H1 (cell line): ENCODE data around the gene RNF215. TPM values are rescaled to one million over a fixed set of nuclear protein-coding genes. Genes with fewer than 3 reads are reported as not detected.

Experiments used
- CBX5 ChIP-seq: fragments of 300-800, 300-1000 bp; sonication (generic); IDR thresholded peaks from 2 replicates; pipeline ENCODE4 v1.7.1; 2016; ENCODE audit warnings: antibody characterized with exemption, low read length, low read depth
- CHD7 ChIP-seq: fragments of 300-600 bp; sonication (generic); IDR thresholded peaks from 2 replicates; pipeline ENCODE4 v1.7.1; 2012; ENCODE audit warnings: low read length, moderate library complexity, mild to moderate bottlenecking, inconsistent platforms; ENCODE audit not compliant: insufficient replicate concordance
- CTBP2 ChIP-seq: IDR thresholded peaks from 2 replicates; pipeline ENCODE4 v1.7.0; 2011; ENCODE audit warnings: borderline replicate concordance, mild to moderate bottlenecking, moderate library complexity, mixed read lengths, low read length; ENCODE audit not compliant: insufficient read depth, insufficient read length
- GABPA ChIP-seq: IDR thresholded peaks from 2 replicates; pipeline ENCODE4 v1.6.1; 2011; ENCODE audit warnings: mild to moderate bottlenecking, low read length, moderate library complexity, borderline replicate concordance; ENCODE audit not compliant: insufficient read depth
- KDM4A ChIP-seq: IDR thresholded peaks from one replicate; pipeline ENCODE4 v1.7.1; 2012; ENCODE audit warnings: low read depth, mild to moderate bottlenecking, moderate library complexity, low read length, inconsistent platforms; ENCODE audit not compliant: severe bottlenecking
- MAFK ChIP-seq: IDR thresholded peaks from 2 replicates; pipeline ENCODE4 v1.6.1; 2012; ENCODE audit warnings: low read depth, mild to moderate bottlenecking, improper control_type of control experiment, low read length
- POU5F1 ChIP-seq: IDR thresholded peaks from 2 replicates; pipeline ENCODE4 v1.6.1; 2011; ENCODE audit warnings: low read depth, mild to moderate bottlenecking, low read length, moderate library complexity
- SP1 ChIP-seq: IDR thresholded peaks from 2 replicates; pipeline ENCODE4 v1.6.1; 2011; ENCODE audit warnings: low read depth, low read length
- TCF12 ChIP-seq: IDR thresholded peaks from 2 replicates; pipeline ENCODE4 v1.6.1; 2011; ENCODE audit warnings: low read depth, mild to moderate bottlenecking, low read length
- YY1 ChIP-seq: IDR thresholded peaks from 2 replicates; pipeline ENCODE4 v1.6.1; 2011; ENCODE audit warnings: low read depth, mild to moderate bottlenecking, low read length
- polyA plus RNA-seq, 7 experiments: library from polyadenylated mRNA; depleted of rRNA in 3 of 7; stranded (reverse) in 5 of 7; unstranded in 2 of 7; fragments of >200 nt in 5 of 7; fragments of 200-250 nt in 2 of 7; gene quantifications; 1 replicate in 5 of 7; 2 replicates in 1 of 7; 4 replicates in 1 of 7; pipeline versions ENCODE4 v1.2.1 to v1.2.3, GENCODE V29; 2011 to 2013; ENCODE audit warnings: missing spikeins in 2 of 7, mixed read lengths in 2 of 7
- total RNA-seq: library from RNA; stranded (reverse); fragmentation: NEBNext Ultra II Directional; extraction: Animal tissue kit (Norgen Biotek cat#: 25700); gene quantifications from 2 replicates; pipeline ENCODE4 v1.2.1, GENCODE V29; 2021

Gene RNF215
- total and polyA plus RNA-seq, 2 of the 8 experiments (the other 6 are each of a cell fraction or from before 2014, with no cell fraction given) = 13.1 to 19.0 TPM

- TF ChIP-seq CTBP2 (no peak), CBX5 (no peak), POU5F1 (no peak), TCF12 (no peak), KDM4A (peak; percentile 97), SP1 (no peak), YY1 (peak; percentile 97), GABPA (peak; percentile 94), CHD7 (no peak), MAFK (no peak)
Observed at GRCh38 chr22:30356449-30357235, 30.6 kb downstream of the RNF215 start, which contains the start of the genes CCDC157 and SF3A1 (continued).
